Fibroblast of mammary gland (primary cell): Measurements from ENCODE around the gene LGR4.

Experiments
- DNase-seq: peaks from one replicate; pipeline ENCODE4 v3.0.0-alpha.2; 2010; ENCODE audit warnings: low read depth
- H3K4me3 ChIP-seq: 2 replicates; pipeline ENCODE4 v1.5.1; 2011; ENCODE audit warnings: low read depth, mild to moderate bottlenecking, low read length, moderate library complexity; ENCODE audit not compliant: control insufficient read depth
- CTCF ChIP-seq: conservative IDR thresholded peaks from 2 replicates; pipeline ENCODE4 v1.5.1; 2011; ENCODE audit warnings: low read depth, low read length, inconsistent platforms; ENCODE audit not compliant: control insufficient read depth, insufficient read depth

LGR4 gene

GRCh38 chr11:27373856-27374602 is 98.6 kb downstream of the LGR4 start:
- no peak for TF ChIP-seq CTCF
- DNase-seq, result no peak

GRCh38 chr11:27373392-27373791 is 99.2 kb downstream of the LGR4 start:
- no peak for TF ChIP-seq CTCF
- DNase-seq, result no peak
- no peak overlapping the region for H3K4me3 ChIP-seq

More at GRCh38 chr11:27373856-27374602, 98.6 kb downstream of the LGR4 start:
- H3K4me3 ChIP-seq, result no peak overlapping the region

- no peak for TF ChIP-seq CTCF
- no peak for DNase-seq
- H3K4me3 ChIP-seq, result no peak overlapping the region
These were observed 100.4 kb downstream of the LGR4 start for GRCh38 chr11:27372164-27372563.

- DNase-seq, result no peak
- H3K4me3 ChIP-seq, result no peak overlapping the region
- no peak for TF ChIP-seq CTCF
These were observed 101.1 kb downstream of the LGR4 start for GRCh38 chr11:27371489-27371888.

GRCh38 chr11:27370374-27370773 is 102.2 kb downstream of the LGR4 start:
- no peak for DNase-seq
- TF ChIP-seq CTCF, result no peak
- H3K4me3 ChIP-seq, result no peak overlapping the region

- no peak for TF ChIP-seq CTCF
- DNase-seq, result no peak
- no peak overlapping the region for H3K4me3 ChIP-seq
These were observed 104.7 kb downstream of the LGR4 start for GRCh38 chr11:27367881-27368280.

GRCh38 chr11:27363576-27364117 is 108.9 kb downstream of the LGR4 start:
- no peak for DNase-seq
- TF ChIP-seq CTCF, result no peak
- peak overlapping the region; percentile 79 for H3K4me3 ChIP-seq
